Head of caudate nucleus (tissue), 42 donors: ENCODE data around the gene NLGN1.
"Not testable (repeated sequence)": the region's sequence is repeated elsewhere in the genome, so short reads cannot be mapped to it uniquely, and the experiment has no call there.

Experiments used
- DNase-seq, 42 donors: peaks; one replicate each; pipeline versions ENCODE4 v3.0.0 to v3.0.0-alpha.2; 2020 to 2021; ENCODE audit warnings: mixed read lengths in 7 of 42
- intact Hi-C: fragments of 100-400 bp; cut with DNase I; formaldehyde crosslinking; loops from one replicate; pipeline ENCODE4 v1.15.0; 2022

The NLGN1 gene

GRCh38 chr3:173531602-173532001 is 134.1 kb downstream of the NLGN1 start:
- intact Hi-C loops: no loop called here
- DNase-seq: no peak

GRCh38 chr3:173538410-173538809 is 140.9 kb downstream of the NLGN1 start:
- intact Hi-C loops: no loop called here
- DNase-seq: no peak

- intact Hi-C loops, DNase-seq: not testable (repeated sequence)
These were observed 148.0 kb downstream of the NLGN1 start for GRCh38 chr3:173545590-173545989.

GRCh38 chr3:173547070-173547469 is 149.5 kb downstream of the NLGN1 start:
- DNase-seq: no peak
- intact Hi-C loops: no loop called here

- intact Hi-C loops: no loop called here
- DNase-seq: no peak
These were observed 150.7 kb downstream of the NLGN1 start for GRCh38 chr3:173548261-173548660.

GRCh38 chr3:173552526-173552925 is 155.0 kb downstream of the NLGN1 start:
- DNase-seq: no peak
- intact Hi-C loops: loop anchor here (10.0 kb wide), 1 partner anchor 138 kb away; no protein-coding TSS in a partner anchor

GRCh38 chr3:173553635-173554280 is 156.2 kb downstream of the NLGN1 start:
- intact Hi-C loops: loop anchor here (10.0 kb wide), 1 partner anchor 139 kb away; no protein-coding TSS in a partner anchor
- DNase-seq: peak in 30 of 42 donors; percentile 14 to 80 (median 43)

GRCh38 chr3:173556546-173556945 is 159.0 kb downstream of the NLGN1 start:
- intact Hi-C loops: loop anchor here (10.0 kb wide), 1 partner anchor 142 kb away; no protein-coding TSS in a partner anchor
- DNase-seq: no peak

GRCh38 chr3:173567997-173568396 is 170.5 kb downstream of the NLGN1 start:
- intact Hi-C loops: no loop called here
- no peak for DNase-seq

GRCh38 chr3:173568623-173569022 is 171.1 kb downstream of the NLGN1 start:
- intact Hi-C loops: no loop called here
- DNase-seq: no peak

GRCh38 chr3:173583496-173583895 is 186.0 kb downstream of the NLGN1 start:
- intact Hi-C loops: no loop called here
- no peak for DNase-seq

GRCh38 chr3:173584093-173584837 is 186.7 kb downstream of the NLGN1 start:
- intact Hi-C loops: no loop called here
- peak in 38 of 42 donors; percentile 7 to 87 (median 58) for DNase-seq

GRCh38 chr3:173584838-173585831 is 187.6 kb downstream of the NLGN1 start:
- peak; percentile 50 to 89 (median 74) for DNase-seq
- intact Hi-C loops: no loop called here

GRCh38 chr3:173586166-173586565 is 188.6 kb downstream of the NLGN1 start:
- DNase-seq: no peak
- intact Hi-C loops: no loop called here

GRCh38 chr3:173587055-173587454 is 189.5 kb downstream of the NLGN1 start:
- DNase-seq: no peak

GRCh38 chr3:173588556-173588955 is 191.0 kb downstream of the NLGN1 start:
- no peak for DNase-seq
- intact Hi-C loops: no loop called here

More at GRCh38 chr3:173587055-173587454, 189.5 kb downstream of the NLGN1 start:
- intact Hi-C loops: no loop called here

- intact Hi-C loops: no loop called here
- DNase-seq: no peak
These were observed 191.6 kb downstream of the NLGN1 start for GRCh38 chr3:173589116-173589515.

- DNase-seq: peak in 3 of 42 donors; percentile 7 to 46 (median 11)
- intact Hi-C loops: no loop called here
These were observed 193.9 kb downstream of the NLGN1 start for GRCh38 chr3:173591401-173591800.

GRCh38 chr3:173594881-173595280 is 197.3 kb downstream of the NLGN1 start:
- intact Hi-C loops, DNase-seq: not testable (repeated sequence)
